Frontal cortex (tissue), 1 donor: Measurements from ENCODE around the gene NR4A3. TPM values are rescaled to one million over a fixed set of nuclear protein-coding genes. Genes with fewer than 3 reads are reported as not detected.

Experiments
- total RNA-seq: library from RNA; depleted of rRNA; stranded (reverse); fragments of >200 nt; gene quantifications from one replicate; pipeline ENCODE4 v1.2.3, GENCODE V29; 2014

Gene NR4A3
- total RNA-seq, 1 donor from 2014 or later: 3.7 TPM

Other genes with a start within 250 kb of the NR4A3 start
- 14.7 TPM for gene STX17, start 84.8 kb downstream of the NR4A3 start, total RNA-seq